Measurements from ENCODE around the gene ASTN1.

Gene ASTN1

DNA sequence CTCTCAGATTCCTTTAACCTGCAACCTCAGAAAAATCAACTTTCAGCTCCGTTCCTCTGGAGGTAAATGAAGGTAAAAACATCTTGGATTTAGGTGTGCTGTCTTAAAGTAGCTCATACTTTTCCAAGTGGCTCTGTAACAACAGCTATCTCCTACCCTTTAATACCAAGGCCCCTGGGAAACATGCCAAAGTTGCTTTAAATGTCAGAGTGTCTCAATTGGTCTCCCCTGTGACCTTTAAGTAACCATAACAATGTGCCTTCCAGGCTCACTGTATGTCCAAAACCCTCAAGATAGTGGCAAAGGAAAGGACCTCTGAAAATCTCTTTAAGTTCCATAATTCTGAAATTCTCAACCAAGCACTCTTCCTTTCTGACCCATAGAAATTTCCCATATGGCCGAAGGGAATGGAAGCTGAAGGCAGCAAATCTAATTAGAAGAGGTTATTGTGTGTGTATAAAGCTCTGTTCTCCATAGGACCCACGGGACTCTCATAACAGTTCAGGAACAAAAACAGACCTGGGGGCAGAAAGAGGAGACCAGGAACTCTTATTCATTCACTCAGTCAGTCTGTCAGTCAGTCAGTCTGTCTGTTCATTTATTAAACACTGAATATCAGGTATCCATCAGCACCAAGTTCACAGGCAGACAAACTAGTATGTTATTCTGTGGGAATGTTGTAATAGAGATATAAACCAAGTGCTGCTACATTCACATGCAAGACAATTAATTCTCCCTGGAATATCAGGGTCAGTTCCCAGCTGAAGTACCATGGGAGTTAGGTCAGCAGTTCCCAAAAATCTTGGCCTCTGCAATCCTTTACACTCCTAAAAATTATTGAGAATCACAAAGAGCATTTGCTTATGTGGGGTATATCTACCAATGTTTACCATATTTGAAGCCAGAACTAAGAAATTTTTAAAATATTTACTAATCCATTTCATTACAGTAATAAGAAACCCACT is 19.1 kb downstream of the ASTN1 start:
- TF ChIP-seq, protein P1, sequence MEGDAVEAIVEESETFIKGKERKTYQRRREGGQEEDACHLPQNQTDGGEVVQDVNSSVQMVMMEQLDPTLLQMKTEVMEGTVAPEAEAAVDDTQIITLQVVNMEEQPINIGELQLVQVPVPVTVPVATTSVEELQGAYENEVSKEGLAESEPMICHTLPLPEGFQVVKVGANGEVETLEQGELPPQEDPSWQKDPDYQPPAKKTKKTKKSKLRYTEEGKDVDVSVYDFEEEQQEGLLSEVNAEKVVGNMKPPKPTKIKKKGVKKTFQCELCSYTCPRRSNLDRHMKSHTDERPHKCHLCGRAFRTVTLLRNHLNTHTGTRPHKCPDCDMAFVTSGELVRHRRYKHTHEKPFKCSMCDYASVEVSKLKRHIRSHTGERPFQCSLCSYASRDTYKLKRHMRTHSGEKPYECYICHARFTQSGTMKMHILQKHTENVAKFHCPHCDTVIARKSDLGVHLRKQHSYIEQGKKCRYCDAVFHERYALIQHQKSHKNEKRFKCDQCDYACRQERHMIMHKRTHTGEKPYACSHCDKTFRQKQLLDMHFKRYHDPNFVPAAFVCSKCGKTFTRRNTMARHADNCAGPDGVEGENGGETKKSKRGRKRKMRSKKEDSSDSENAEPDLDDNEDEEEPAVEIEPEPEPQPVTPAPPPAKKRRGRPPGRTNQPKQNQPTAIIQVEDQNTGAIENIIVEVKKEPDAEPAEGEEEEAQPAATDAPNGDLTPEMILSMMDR (IDR thresholded peaks at IDR 0.05; ENCODE audit: control extremely low read depth, extremely low read depth, low read depth, missing control alignments) = no peak
- CTCF ChIA-PET = interaction anchor here (1.1 to 1.4 kb wide), 2 partner anchors 10 to 11 kb away, joined by 4 read pairs; no protein-coding TSS in a partner anchor
- DNase-seq (ENCODE audit: extremely low spot score) = no peak
- POLR2A ChIA-PET = no interaction called here

DNA sequence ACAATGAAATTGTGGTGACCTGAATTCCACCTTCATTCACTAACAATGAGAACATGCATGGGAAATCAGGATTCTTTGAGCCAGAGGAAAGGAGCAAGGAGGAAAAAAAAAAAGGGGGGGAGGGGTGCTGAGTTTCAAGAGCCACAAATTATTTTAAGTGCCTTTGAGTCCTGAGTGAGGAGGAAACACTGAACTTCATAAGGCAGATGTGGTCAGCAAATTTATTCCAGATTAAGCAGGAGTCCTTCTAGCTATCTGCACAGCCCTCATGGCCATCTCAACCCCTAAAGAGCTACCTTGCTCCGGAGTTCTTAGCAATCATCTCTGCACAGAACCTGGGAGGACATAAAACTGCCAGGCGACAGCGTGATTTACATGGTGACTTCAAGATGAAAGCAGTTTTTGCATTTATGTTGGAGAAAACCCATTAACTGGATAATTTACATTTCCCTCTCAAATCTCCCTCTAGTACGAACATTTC is 21.7 kb downstream of the ASTN1 start:
- ChIA-PET POLR2A (no interaction called here), CTCF (no interaction called here)
- no peak for DNase-seq (ENCODE audit: extremely low spot score)
- TF ChIP-seq, protein P1 (IDR thresholded peaks at IDR 0.05; ENCODE audit: control extremely low read depth, extremely low read depth, low read depth, missing control alignments) = no peak

DNA sequence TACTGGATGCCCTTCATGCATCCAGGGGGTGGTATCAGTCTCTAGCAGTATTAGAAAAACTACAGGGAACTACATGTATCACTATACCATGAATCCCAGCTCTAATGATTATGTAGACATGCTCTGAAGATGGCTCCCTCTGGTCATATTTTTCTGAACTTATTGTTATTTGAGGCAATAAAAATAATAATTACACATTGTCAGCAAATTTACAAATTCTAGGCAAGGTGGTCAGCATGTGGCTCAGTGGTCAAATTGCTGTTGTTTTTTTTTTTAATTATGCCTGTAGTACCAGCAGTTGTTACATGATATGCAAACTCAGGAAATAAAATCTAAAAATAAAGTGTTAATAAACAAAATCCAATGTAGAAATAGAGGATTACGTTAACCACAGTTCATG is 22.5 kb downstream of the ASTN1 start:
- CTCF ChIA-PET = interaction anchor here (1.2 to 1.9 kb wide), 2 partner anchors 10 to 15 kb away, joined by 3 to 7 read pairs; no protein-coding TSS in a partner anchor

DNA sequence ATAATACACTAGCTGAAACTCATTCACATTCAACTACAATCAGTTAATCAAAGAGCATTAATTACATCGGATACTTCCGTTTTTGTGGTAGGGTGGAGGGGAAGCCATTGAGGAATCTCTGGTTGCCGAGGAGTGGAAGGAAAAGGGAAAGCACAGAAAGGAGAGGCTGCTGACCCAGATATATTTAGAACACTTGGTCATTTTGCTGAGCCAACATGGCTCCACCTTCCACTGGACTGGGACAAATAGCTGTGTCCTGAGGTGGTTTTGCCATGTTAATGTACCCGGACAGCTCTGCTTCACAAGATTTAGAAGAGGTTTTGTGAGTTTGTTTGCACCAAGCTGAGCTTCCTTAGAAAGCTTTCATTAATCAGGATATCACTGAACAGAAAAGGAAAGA is 26.2 kb downstream of the ASTN1 start:
- CTCF ChIA-PET = no interaction called here

More for the DNA sequence above, 22.5 kb downstream of the ASTN1 start:
- POLR2A ChIA-PET = no interaction called here
- TF ChIP-seq, protein P1 (IDR thresholded peaks at IDR 0.05; ENCODE audit: control extremely low read depth, extremely low read depth, low read depth, missing control alignments) = no peak
- no peak for DNase-seq (ENCODE audit: extremely low spot score)

DNA sequence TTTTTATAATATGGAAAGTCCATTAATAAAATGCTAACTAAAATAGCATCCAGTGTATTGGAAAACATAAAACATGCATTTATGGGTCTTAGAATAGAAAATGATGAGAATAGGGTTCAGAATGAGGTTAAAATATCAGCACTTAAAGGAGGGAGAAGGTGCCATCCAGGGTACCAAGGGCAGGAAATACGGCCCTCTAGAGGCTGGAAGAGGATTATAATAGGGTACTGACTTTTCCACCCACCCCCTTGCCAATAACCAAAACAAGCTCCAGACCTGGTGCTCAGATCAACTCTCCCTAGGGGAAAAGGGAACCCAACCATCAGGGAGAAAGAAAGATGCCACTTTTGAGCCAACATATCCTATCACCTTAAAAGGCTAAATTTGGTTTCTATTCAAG is 26.7 kb downstream of the ASTN1 start:
- CTCF ChIA-PET = no interaction called here
- POLR2A ChIA-PET = no interaction called here
- TF ChIP-seq, protein P1 (IDR thresholded peaks at IDR 0.05; ENCODE audit: control extremely low read depth, extremely low read depth, low read depth, missing control alignments) = no peak
- DNase-seq (ENCODE audit: extremely low spot score) = no peak

More for the DNA sequence above, 26.2 kb downstream of the ASTN1 start:
- DNase-seq (ENCODE audit: extremely low spot score) = no peak
- TF ChIP-seq, protein P1 (IDR thresholded peaks at IDR 0.05; ENCODE audit: control extremely low read depth, extremely low read depth, low read depth, missing control alignments) = no peak
- POLR2A ChIA-PET = no interaction called here

DNA sequence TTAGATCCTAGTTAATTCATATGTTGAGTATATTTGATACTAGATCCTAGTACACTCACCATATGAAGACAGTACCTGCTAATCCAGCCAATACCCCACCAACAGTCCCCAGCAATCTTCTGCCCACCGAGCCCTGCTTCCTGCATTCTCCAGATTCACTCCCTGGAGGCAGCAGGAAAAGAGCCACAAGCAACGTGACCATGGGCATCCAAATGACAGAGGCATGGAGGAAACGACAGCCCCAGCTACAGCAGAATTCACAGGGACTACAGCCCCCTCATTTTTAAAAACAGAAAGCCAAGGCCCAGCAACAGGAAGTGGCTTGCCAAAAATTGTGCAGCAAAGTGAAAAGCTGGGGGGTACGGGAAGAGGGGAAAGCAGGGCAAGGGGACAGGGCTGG is 29.3 kb downstream of the ASTN1 start:
- ChIA-PET POLR2A (no interaction called here), CTCF (interaction anchor here (1.2 to 1.6 kb wide), 2 partner anchors 10 to 12 kb away, joined by 4 to 6 read pairs; no protein-coding TSS in a partner anchor)

More for the DNA sequence above, 29.3 kb downstream of the ASTN1 start:
- TF ChIP-seq, protein P1 (IDR thresholded peaks at IDR 0.05; ENCODE audit: control extremely low read depth, extremely low read depth, low read depth, missing control alignments) = no peak
- no peak for DNase-seq (ENCODE audit: extremely low spot score)

All from GM10248 (cell line).